ENCODE results near the gene PIAS1. TPM values are rescaled to one million over a fixed set of nuclear protein-coding genes. Genes with fewer than 3 reads are reported as not detected.

PIAS1 gene
- total and polyA plus RNA-seq, 12 donors: 5.8 to 37.9 (median 30.3) TPM

GRCh38 chr15:68082735-68083134, 28.6 kb downstream of the PIAS1 start:
- Histone ChIP-seq H3K36me3 (peaks cover 0 to 18% (median 0%) of the 10 kb centered on the region in 9 donors), H3K27ac (no peak overlapping the region), H3K27me3 (no peaks in the 10 kb centered on the region), H3K9me3 (no peaks in the 10 kb centered on the region), H3K4me1 (peaks cover 2 to 87% (median 68%) of the 10 kb centered on the region in 9 donors), H3K4me3 (no peak overlapping the region)
- no peak for ATAC-seq
- intact Hi-C loops (cut with DNase I): no loop called here
- DNase-seq: no peak
- TF ChIP-seq CTCF (IDR thresholded peaks at IDR 0.05): no peak
- 52 to 54% methylated on average over 3 of the region's 3 CpGs for whole genome bisulfite sequencing, 2 donors

GRCh38 chr15:68083463-68083862, 29.3 kb downstream of the PIAS1 start:
- TF ChIP-seq CTCF (IDR thresholded peaks at IDR 0.05): no peak

GRCh38 chr15:68085052-68085451, 30.9 kb downstream of the PIAS1 start:
- no peak for TF ChIP-seq CTCF (IDR thresholded peaks at IDR 0.05)
- H3K27me3 ChIP-seq: no peaks in the 10 kb centered on the region
- H3K27ac ChIP-seq: no peak overlapping the region
- intact Hi-C loops (cut with DNase I): no loop called here
- WGBS, 2 donors: 98 to 100% methylated on average over 1 of the region's 1 CpG
- DNase-seq: no peak
- H3K4me3 ChIP-seq: no peak overlapping the region
- no peak for ATAC-seq
- peaks cover 0 to 70% (median 50%) of the 10 kb centered on the region in 9 donors for H3K4me1 ChIP-seq
- peaks cover 0 to 38% (median 0%) of the 10 kb centered on the region in 9 donors for H3K36me3 ChIP-seq
- no peaks in the 10 kb centered on the region for H3K9me3 ChIP-seq

More at GRCh38 chr15:68083463-68083862, 29.3 kb downstream of the PIAS1 start:
- intact Hi-C loops (cut with DNase I): no loop called here
- no peak for ATAC-seq
- DNase-seq: no peak
- Histone ChIP-seq H3K27me3 (no peaks in the 10 kb centered on the region), H3K27ac (no peak overlapping the region), H3K4me3 (no peak overlapping the region), H3K36me3 (peaks cover 0 to 25% (median 0%) of the 10 kb centered on the region in 9 donors), H3K4me1 (peaks cover 2 to 82% (median 60%) of the 10 kb centered on the region in 9 donors), H3K9me3 (no peaks in the 10 kb centered on the region)
- WGBS, 2 donors: 51 to 61% methylated on average over 4 of the region's 4 CpGs

GRCh38 chr15:68091743-68092142, 37.6 kb downstream of the PIAS1 start:
- Histone ChIP-seq H3K9me3 (peaks cover 0 to 13% (median 8%) of the 10 kb centered on the region in 11 donors), H3K36me3 (peaks cover 0 to 54% (median 4%) of the 10 kb centered on the region in 9 donors), H3K4me1 (peaks cover 0 to 22% (median 16%) of the 10 kb centered on the region in 9 donors), H3K27ac (no peak overlapping the region), H3K4me3 (no peak overlapping the region), H3K27me3 (no peaks in the 10 kb centered on the region)
- no peak for ATAC-seq
- 90 to 97% methylated on average over 3 of the region's 3 CpGs for WGBS, 2 donors
- no peak for TF ChIP-seq CTCF (IDR thresholded peaks at IDR 0.05)
- intact Hi-C loops (cut with DNase I): no loop called here
- no peak for DNase-seq

All from heart right ventricle (tissue), 16 donors.